Fibroblast of lung (primary cell): ENCODE data around the gene POLR1B.

Source experiments
- CTCF ChIP-seq, 2 donors: IDR thresholded peaks in 1 of 2; conservative IDR thresholded peaks in 1 of 2; 1 replicate in 1 of 2; 2 replicates in 1 of 2; pipeline ENCODE4 v1.5.1; 2011 to 2012; ENCODE audit warnings: low read length in 2 of 2, control low read depth in 1 of 2, inconsistent platforms in 1 of 2, low read depth in 1 of 2, mild to moderate bottlenecking in 1 of 2
- EZH2 ChIP-seq: IDR thresholded peaks from 2 replicates; pipeline ENCODE4 v1.5.1; 2012; ENCODE audit warnings: low read length, control low read depth, mild to moderate bottlenecking; ENCODE audit errors: missing control alignments

DNA sequence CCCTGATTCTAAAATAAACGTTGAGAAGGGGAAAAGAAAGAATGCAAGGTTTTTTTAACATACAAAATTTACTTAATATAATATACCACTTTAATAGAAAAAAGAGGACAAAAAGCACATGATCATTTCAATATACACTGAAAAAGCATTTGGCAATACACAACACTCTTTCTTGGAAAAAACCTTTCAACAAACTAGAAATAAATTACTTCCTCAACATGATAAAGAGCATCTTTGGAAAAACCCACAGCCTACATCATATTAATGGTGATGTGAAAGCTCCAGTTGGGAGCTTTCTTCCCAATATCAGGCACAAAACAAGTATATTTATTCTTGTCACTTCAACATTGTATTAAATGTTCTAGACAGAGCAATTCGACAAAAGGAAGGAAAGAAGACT is 3.0 kb upstream of the POLR1B start:
- TF ChIP-seq CTCF (conservative IDR thresholded peaks at IDR 0.05 in 1 of 2, IDR thresholded peaks at IDR 0.05 in 1 of 2; ENCODE audit: low read depth in 1 of 2, low read length in 2 of 2): no peak
- TF ChIP-seq EZH2: no peak
